GM18498 (cell line): ENCODE measurements around the gene FCHSD1.

Experiments used
- ATAC-seq: cut with Tn5 transposase; IDR thresholded peaks from one replicate; pipeline ENCODE4 v1.9.1; 2021; ENCODE audit warnings: mild to moderate bottlenecking, moderate library complexity; ENCODE audit not compliant: unreplicated experiment

Gene FCHSD1

GRCh38 chr5:141650851-141651727 is at the start of gene FCHSD1:
Gene FCHSD1 (minus strand): TSS chr5:141651418. CDS start chr5:141651368, 50 bp downstream.
- ATAC-seq, result peak; percentile 98

- no peak for ATAC-seq
These were observed 46.4 kb upstream of the FCHSD1 start for GRCh38 chr5:141697586-141697985.

- ATAC-seq, result no peak
These were observed 45.2 kb upstream of the FCHSD1 start for GRCh38 chr5:141696431-141696830.

- ATAC-seq, result no peak
These were observed 44.5 kb upstream of the FCHSD1 start for GRCh38 chr5:141695627-141696215.

- no peak for ATAC-seq
These were observed 43.3 kb upstream of the FCHSD1 start for GRCh38 chr5:141694479-141694878.

- no peak for ATAC-seq
These were observed 41.9 kb upstream of the FCHSD1 start for GRCh38 chr5:141692919-141693725.

- ATAC-seq, result no peak
These were observed 41.3 kb upstream of the FCHSD1 start for GRCh38 chr5:141692533-141692888.

GRCh38 chr5:141691867-141692532 is 40.8 kb upstream of the FCHSD1 start:
- ATAC-seq, result peak; percentile 93

DNA sequence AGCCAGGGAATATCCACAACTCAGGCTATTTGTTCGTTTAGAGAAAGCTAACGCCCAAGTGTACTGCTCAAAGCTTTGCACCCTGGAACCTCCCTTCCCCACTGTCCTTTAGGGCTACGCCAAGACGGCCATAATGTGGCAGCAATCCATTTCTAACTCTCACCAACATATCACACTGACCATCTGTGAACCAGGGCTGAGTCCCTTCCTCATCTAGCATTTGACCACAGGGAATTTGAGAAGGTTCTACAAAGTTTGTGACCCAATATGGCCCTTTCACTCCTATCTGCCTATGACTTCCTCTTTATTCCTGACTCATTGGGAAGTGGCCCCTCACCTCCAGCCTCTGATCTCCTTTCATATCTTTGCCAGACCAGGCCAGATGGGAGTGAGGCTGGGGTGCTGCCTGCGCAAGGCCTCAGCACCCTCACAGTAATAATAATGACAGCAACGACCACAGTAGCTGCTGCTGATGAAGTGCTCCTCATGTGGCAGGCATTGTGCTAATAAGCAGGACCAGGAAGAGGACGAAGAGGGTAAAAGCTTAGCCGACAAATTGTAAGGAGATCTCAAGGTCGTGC is 40.2 kb upstream of the FCHSD1 start:
- no peak for ATAC-seq

- no peak for ATAC-seq
These were observed 35.6 kb upstream of the FCHSD1 start for GRCh38 chr5:141686648-141687416.

GRCh38 chr5:141685591-141685990 is 34.4 kb upstream of the FCHSD1 start:
- ATAC-seq, result no peak

- ATAC-seq, result no peak
These were observed 32.5 kb upstream of the FCHSD1 start for GRCh38 chr5:141683596-141684141.

- ATAC-seq, result peak; percentile 62
These were observed 30.8 kb upstream of the FCHSD1 start, which contains the start of gene ARAP3 for GRCh38 chr5:141681695-141682641. Gene ARAP3 (minus strand): TSS chr5:141682230. CDS start chr5:141680486, 1,744 bp downstream.

DNA sequence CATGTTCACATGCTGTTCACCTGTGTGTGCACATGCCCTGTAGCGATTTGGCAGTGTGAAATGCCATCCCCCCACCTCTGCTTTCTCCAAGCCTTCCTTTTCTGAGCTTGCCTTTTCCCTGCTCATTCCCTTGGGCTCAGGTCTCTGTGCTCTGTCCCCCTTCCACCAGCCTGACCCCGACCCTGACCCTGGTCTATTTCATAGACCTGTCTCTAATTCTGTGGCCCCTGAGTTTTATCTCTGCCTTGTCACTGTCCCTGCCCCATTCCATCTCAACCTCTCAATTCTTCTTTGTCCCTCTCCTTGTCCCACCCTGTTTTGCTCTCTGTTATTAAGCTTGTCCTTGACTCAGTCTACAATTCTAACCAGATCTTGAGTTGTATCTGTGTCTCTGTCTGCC is 30.1 kb upstream of the FCHSD1 start:
- no peak for ATAC-seq

DNA sequence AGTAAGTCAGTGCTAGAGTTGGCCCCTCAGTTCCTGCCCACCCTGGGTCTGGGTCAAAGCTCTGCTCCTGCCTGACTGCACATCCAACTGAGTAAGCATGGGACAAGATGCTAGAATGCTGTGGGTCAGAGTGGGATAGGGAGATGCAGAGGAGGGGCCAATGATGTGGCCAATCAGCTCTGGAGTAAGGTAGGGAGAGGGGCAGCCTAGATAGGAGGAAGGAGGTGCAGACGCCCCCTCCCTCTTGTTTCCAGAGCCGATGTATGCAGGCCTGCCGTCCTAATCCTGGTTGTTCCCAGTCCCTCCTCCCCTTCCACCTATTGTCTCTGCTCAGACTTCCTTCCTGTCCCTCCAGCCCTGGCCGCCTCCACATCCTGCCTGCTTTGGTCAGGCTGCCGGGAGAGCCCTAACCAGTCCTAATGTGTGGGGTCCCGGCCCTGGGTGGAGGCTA is 29.6 kb upstream of the FCHSD1 start:
- ATAC-seq, result no peak

- no peak for ATAC-seq
These were observed 29.0 kb upstream of the FCHSD1 start for GRCh38 chr5:141680178-141680577.

DNA sequence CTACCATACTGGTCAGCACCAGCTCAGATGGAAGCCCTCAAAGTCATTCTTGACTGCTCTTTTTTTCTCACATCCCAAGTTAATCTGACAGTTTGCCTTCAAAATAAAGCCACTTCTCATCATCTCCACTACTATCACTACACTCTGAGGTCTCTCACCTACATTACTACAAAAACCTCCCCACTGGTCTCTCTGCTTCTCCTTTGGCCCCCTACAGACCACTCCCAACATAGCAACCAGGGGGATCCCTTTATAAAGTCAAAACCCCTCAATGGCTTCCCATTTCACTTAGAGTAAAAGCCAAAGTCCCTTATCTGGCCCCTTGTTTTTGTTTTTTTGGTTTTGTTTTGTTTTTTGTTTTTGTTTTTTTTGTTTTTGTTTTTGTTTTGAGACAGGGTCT is 26.2 kb upstream of the FCHSD1 start:
- no peak for ATAC-seq

GRCh38 chr5:141675672-141676071 is 24.5 kb upstream of the FCHSD1 start:
- no peak for ATAC-seq
